HepG2 (cell line): Measurements from ENCODE around the gene PIP5K1A. TPM values are rescaled to one million over a fixed set of nuclear protein-coding genes. Genes with fewer than 3 reads are reported as not detected.
A peak's percentile ranks its signal among the peaks of the same experiment; 100 is the strongest.

Experiments used
- ADNP ChIP-seq: sonication (generic); formaldehyde crosslinking; IDR thresholded peaks from 2 replicates; pipeline ENCODE4 v1.4.0; 2020; ENCODE audit warnings: missing genetic modification reagents
- AKAP8 ChIP-seq: sonication (generic); formaldehyde crosslinking; IDR thresholded peaks from 2 replicates; pipeline ENCODE4 v1.5.1; 2020; ENCODE audit warnings: mild to moderate bottlenecking, missing genetic modification reagents
- ATF7 ChIP-seq, 2 experiments: fragments of 450-650 bp in 1 of 2; sonication (generic) in 1 of 2; formaldehyde crosslinking in 1 of 2; IDR thresholded peaks; 2 replicates each; pipeline versions ENCODE4 v1.4.0 to v1.6.1; 2016 to 2020; ENCODE audit warnings: antibody characterized with exemption in 1 of 2, mild to moderate bottlenecking in 1 of 2, missing genetic modification reagents in 1 of 2
- CC2D1A ChIP-seq: sonication (generic); formaldehyde crosslinking; IDR thresholded peaks from 2 replicates; pipeline ENCODE4 v1.8.1; 2023; ENCODE audit warnings: mild to moderate bottlenecking, missing genetic modification reagents
- CEBPG ChIP-seq: IDR thresholded peaks from 2 replicates; pipeline ENCODE4 v1.6.1; 2016
- DMAP1 ChIP-seq: IDR thresholded peaks from 2 replicates; pipeline ENCODE4 v1.6.1; 2016
- GABPB1 ChIP-seq: IDR thresholded peaks from 2 replicates; pipeline ENCODE4 v1.6.1; 2016; ENCODE audit warnings: mild to moderate bottlenecking, missing genetic modification reagents, moderate library complexity, missing compliant biosample characterization
- GZF1 ChIP-seq: sonication (generic); formaldehyde crosslinking; IDR thresholded peaks from 2 replicates; pipeline ENCODE4 v1.5.1; 2020; ENCODE audit warnings: mild to moderate bottlenecking, missing genetic modification reagents
- HMG20A ChIP-seq: IDR thresholded peaks from 2 replicates; pipeline ENCODE4 v1.6.1; 2016; ENCODE audit warnings: borderline replicate concordance
- KDM1A ChIP-seq: IDR thresholded peaks from 2 replicates; pipeline ENCODE4 v1.6.1; 2016; ENCODE audit warnings: missing compliant biosample characterization
- KDM3A ChIP-seq: IDR thresholded peaks from 2 replicates; pipeline ENCODE4 v1.6.1; 2018; ENCODE audit warnings: low read depth, missing compliant biosample characterization
- MBD4 ChIP-seq: IDR thresholded peaks from 2 replicates; pipeline ENCODE4 v1.6.1; 2012; ENCODE audit warnings: low read length, inconsistent platforms, borderline replicate concordance
- MEIS1 ChIP-seq: sonication (generic); formaldehyde crosslinking; IDR thresholded peaks from 2 replicates; pipeline ENCODE4 v1.9.0; 2021; ENCODE audit warnings: mild to moderate bottlenecking, missing genetic modification reagents, moderate library complexity, borderline replicate concordance
- MEIS2 ChIP-seq: sonication (generic); formaldehyde crosslinking; IDR thresholded peaks from 2 replicates; pipeline ENCODE4 v1.9.0; 2021; ENCODE audit warnings: mild to moderate bottlenecking, missing genetic modification reagents
- MIER3 ChIP-seq: IDR thresholded peaks from 2 replicates; pipeline ENCODE4 v1.6.1; 2016; ENCODE audit warnings: missing compliant biosample characterization, borderline replicate concordance
- NCOA2 ChIP-seq: sonication (generic); formaldehyde crosslinking; IDR thresholded peaks from 2 replicates; pipeline ENCODE4 v1.8.0; 2022; ENCODE audit warnings: inconsistent platforms
- RFX5 ChIP-seq: IDR thresholded peaks from 2 replicates; pipeline ENCODE4 v1.6.1; 2011; ENCODE audit warnings: low read depth, low read length, improper control_type of control experiment
- SAFB2 ChIP-seq: sonication (generic); formaldehyde crosslinking; IDR thresholded peaks from 2 replicates; pipeline ENCODE4 v1.5.1; 2020; ENCODE audit warnings: missing genetic modification reagents, low read depth, mild to moderate bottlenecking, borderline replicate concordance
- SMARCE1 ChIP-seq: fragments of 450-650 bp; IDR thresholded peaks from 2 replicates; pipeline ENCODE4 v1.6.1; 2017; ENCODE audit warnings: borderline replicate concordance
- SOX13 ChIP-seq, 3 experiments: fragments of 450-650 bp in 1 of 3; sonication (generic) in 1 of 3; formaldehyde crosslinking in 1 of 3; IDR thresholded peaks in 2 of 3; conservative IDR thresholded peaks in 1 of 3; 2 replicates each; pipeline versions ENCODE4 v1.5.0 to v1.6.1; 2016 to 2020; ENCODE audit warnings: antibody characterized with exemption in 1 of 3, mild to moderate bottlenecking in 1 of 3, missing compliant biosample characterization in 1 of 3, missing genetic modification reagents in 1 of 3, moderate library complexity in 1 of 3
- SP4 ChIP-seq: sonication (generic); formaldehyde crosslinking; IDR thresholded peaks from 2 replicates; pipeline ENCODE4 v1.8.1; 2023; ENCODE audit warnings: mild to moderate bottlenecking, missing genetic modification reagents
- STAT5B ChIP-seq: sonication (generic); formaldehyde crosslinking; IDR thresholded peaks from 2 replicates; pipeline ENCODE4 v1.4.0; 2020; ENCODE audit warnings: missing genetic modification reagents
- ZEB1 ChIP-seq: IDR thresholded peaks from 2 replicates; pipeline ENCODE4 v1.6.1; 2012; ENCODE audit warnings: mild to moderate bottlenecking, low read depth, inconsistent platforms; ENCODE audit not compliant: insufficient replicate concordance
- ZNF329 ChIP-seq: sonication (generic); formaldehyde crosslinking; IDR thresholded peaks from 2 replicates; pipeline ENCODE4 v1.9.0; 2021; ENCODE audit warnings: low read depth, mild to moderate bottlenecking, missing genetic modification reagents
- ZNF333 ChIP-seq: sonication (generic); formaldehyde crosslinking; IDR thresholded peaks from 2 replicates; pipeline ENCODE4 v1.4.0; 2020; ENCODE audit warnings: mild to moderate bottlenecking, missing genetic modification reagents, borderline replicate concordance
- ZNF430 ChIP-seq: sonication (generic); formaldehyde crosslinking; IDR thresholded peaks from 2 replicates; pipeline ENCODE4 v1.9.0; 2021; ENCODE audit warnings: mild to moderate bottlenecking, missing genetic modification reagents
- ZNF605 ChIP-seq: sonication (generic); formaldehyde crosslinking; IDR thresholded peaks from 2 replicates; pipeline ENCODE4 v1.8.0; 2022; ENCODE audit warnings: mild to moderate bottlenecking, missing genetic modification reagents
- ZNF652 ChIP-seq: IDR thresholded peaks from 2 replicates; pipeline ENCODE4 v1.6.1; 2016; ENCODE audit warnings: low read depth, borderline replicate concordance
- ZNF737 ChIP-seq: sonication (generic); formaldehyde crosslinking; IDR thresholded peaks from 2 replicates; pipeline ENCODE4 v1.5.0; 2020; ENCODE audit warnings: missing genetic modification reagents, mild to moderate bottlenecking, borderline replicate concordance
- ZNF770 ChIP-seq: sonication (generic); formaldehyde crosslinking; IDR thresholded peaks from 2 replicates; pipeline ENCODE4 v1.5.0; 2020; ENCODE audit warnings: mild to moderate bottlenecking, missing genetic modification reagents
- ZSCAN25 ChIP-seq: sonication (generic); formaldehyde crosslinking; IDR thresholded peaks from 2 replicates; pipeline ENCODE4 v1.8.0; 2022; ENCODE audit warnings: mild to moderate bottlenecking, missing genetic modification reagents
- polyA plus RNA-seq, 8 experiments: library from polyadenylated mRNA; depleted of rRNA in 3 of 8; stranded (reverse) in 7 of 8; unstranded in 1 of 8; fragments of >200 nt; fragmentation: Illumina TruSeq in 4 of 8; extraction: Trizol in 4 of 8; gene quantifications; 2 replicates each; pipeline versions ENCODE4 v1.2.1 to v1.2.3, GENCODE V29; 2011 to 2016; ENCODE audit warnings: low read depth in 4 of 8, missing spikeins in 1 of 8, mixed read lengths in 1 of 8; ENCODE audit not compliant: insufficient read depth in 1 of 8
- total RNA-seq, 5 experiments: library from RNA; depleted of rRNA; stranded (reverse); fragments of >200 nt; fragmentation: Illumina TruSeq; extraction: Trizol; gene quantifications; 2 replicates each; pipeline ENCODE4 v1.2.3, GENCODE V29; 2016; ENCODE audit warnings: low read depth in 1 of 5

Gene PIP5K1A
- total and polyA plus RNA-seq, 2 of the 13 experiments (the other 11 are each of a cell fraction or from before 2014, with no cell fraction given) = 45.3 to 65.1 TPM

- no peak for TF ChIP-seq ATF7 (IDR thresholded peaks at IDR 0.05)
- 0 out of 2 replicates have a peak, but pooled peaks have one; percentile 25 for TF ChIP-seq ATF7 (CRISPR knock-in tag; IDR thresholded peaks at IDR 0.05)
- no peak for TF ChIP-seq SMARCE1
- TF ChIP-seq MEIS2 (CRISPR knock-in tag) = peak; percentile 42
- TF ChIP-seq DMAP1 (CRISPR knock-in tag) = peak; percentile 53; the same call in 1 of the 2 replicates
- TF ChIP-seq KDM1A (CRISPR knock-in tag) = peak; percentile 61; the same call in 1 of the 2 replicates
- TF ChIP-seq ZNF329 (CRISPR knock-in tag) = no peak
- TF ChIP-seq ZNF652 (CRISPR knock-in tag) = no peak
- TF ChIP-seq KDM3A (CRISPR knock-in tag) = 0 out of 2 replicates have a peak, but pooled peaks have one; percentile 53
- TF ChIP-seq MBD4 = no peak
- no peak for TF ChIP-seq ADNP (CRISPR knock-in tag)
- no peak for TF ChIP-seq CEBPG (CRISPR knock-in tag)
- TF ChIP-seq ZNF333 (CRISPR knock-in tag) = 0 out of 2 replicates have a peak, but pooled peaks have one; percentile 49
- no peak for TF ChIP-seq CC2D1A (CRISPR knock-in tag)
- 0 out of 2 replicates have a peak, but pooled peaks have one; percentile 26 for TF ChIP-seq AKAP8 (CRISPR knock-in tag)
- no peak for TF ChIP-seq SAFB2 (CRISPR knock-in tag)
- TF ChIP-seq ZNF430 (CRISPR knock-in tag) = peak; percentile 66
- peak; percentile 51; the same call in 1 of the 2 replicates for TF ChIP-seq GABPB1
- TF ChIP-seq ZNF605 = peak; percentile 61
- 0 out of 2 replicates have a peak, but pooled peaks have one; percentile 4 for TF ChIP-seq ZNF770 (CRISPR knock-in tag)
- no peak for TF ChIP-seq ZNF737
- no peak for TF ChIP-seq MIER3
- TF ChIP-seq MEIS1 (CRISPR knock-in tag) = no peak; the same call in 1 of the 2 replicates
- peak; percentile 43 for TF ChIP-seq ZEB1
- TF ChIP-seq SP4 (CRISPR knock-in tag) = peak; percentile 45
- TF ChIP-seq NCOA2 = no peak
- TF ChIP-seq GZF1 (CRISPR knock-in tag) = no peak; the same call in 1 of the 2 replicates
- TF ChIP-seq STAT5B = no peak
- peak; percentile 54; the same call in 1 of the 2 replicates for TF ChIP-seq ZSCAN25 (CRISPR knock-in tag)
- TF ChIP-seq RFX5 = no peak
- TF ChIP-seq SOX13 (IDR thresholded peaks at IDR 0.05) = no peak
- no peak for TF ChIP-seq SOX13 (CRISPR knock-in tag; conservative IDR thresholded peaks at IDR 0.05 in 1 of 2, IDR thresholded peaks at IDR 0.05 in 1 of 2)
- TF ChIP-seq HMG20A = no peak
Observed at GRCh38 chr1:151198254-151199127, at the start of gene PIP5K1A (continued).
